Testis (tissue), 2 donors: ENCODE measurements around the gene ARHGAP23.
"Not testable (repeated sequence)": the region's sequence is repeated elsewhere in the genome, so short reads cannot be mapped to it uniquely, and the experiment has no call there.

Experiments
- CTCF ChIP-seq, 3 experiments: fragments of 450-650 bp in 2 of 3; fragments of 200-600 bp in 1 of 3; sonication (generic) in 1 of 3; IDR thresholded peaks; one replicate each; pipeline ENCODE4 v1.5.1; 2016 to 2019; ENCODE audit warnings: antibody characterized with exemption in 3 of 3, mild to moderate bottlenecking in 2 of 3, moderate library complexity in 1 of 3
- POLR2A ChIP-seq: fragments of 450-650 bp; IDR thresholded peaks from one replicate; pipeline ENCODE4 v1.6.1; 2017; ENCODE audit warnings: antibody characterized with exemption, mild to moderate bottlenecking, moderate library complexity

GRCh38 chr17:38501718-38502117, 73.5 kb downstream of the ARHGAP23 start:
- TF ChIP-seq CTCF (IDR thresholded peaks at IDR 0.05); POLR2A: not testable (repeated sequence)
